Measurements from ENCODE around the gene C2CD4B. TPM values are rescaled to one million over a fixed set of nuclear protein-coding genes. Genes with fewer than 3 reads are reported as not detected.

Gene C2CD4B
- polyA plus RNA-seq, 1 donor (not counting 4 experiments of a cell fraction or from before 2014, with no cell fraction given): not detected

GRCh38 chr15:62125773-62126172 lies 39.3 kb downstream of the C2CD4B start:
- no peak for DNase-seq (ENCODE audit: low read depth, low spot score)
- Histone ChIP-seq H2AFZ (ENCODE audit: control insufficient read depth, low read length) (no peak overlapping the region), H3K9me3 (ENCODE audit: control insufficient read depth, low read depth, low read length) (no peaks in the 10 kb centered on the region), H3K9ac (ENCODE audit: control insufficient read depth, extremely low read depth, insufficient read depth, low read length) (no peak overlapping the region), H3K36me3 (ENCODE audit: control insufficient read depth in 2 of 2, extremely low read depth in 1 of 2, insufficient read depth in 2 of 2, low read length in 2 of 2) (no peaks in the 10 kb centered on the region), H3K4me2 (ENCODE audit: control insufficient read depth, extremely low read depth, insufficient read depth, low read depth, low read length) (no peak overlapping the region), H3K4me3 (ENCODE audit: control insufficient read depth in 2 of 3, extremely low read depth in 1 of 3, insufficient read depth in 2 of 3, low read depth in 1 of 3, low read length in 3 of 3) (no peak overlapping the region), H3K27ac (ENCODE audit: control insufficient read depth, insufficient read depth, low read length) (no peak overlapping the region), H4K20me1 (ENCODE audit: control insufficient read depth, extremely low read depth, insufficient read depth, low read length) (no peaks in the 10 kb centered on the region), H3K79me2 (ENCODE audit: control insufficient read depth, insufficient read depth, low read length) (no peaks in the 10 kb centered on the region), H3K4me1 (ENCODE audit: control insufficient read depth, extremely low read depth, insufficient read depth, low read length) (no peaks in the 10 kb centered on the region), H3K9me1 (ENCODE audit: control insufficient read depth, extremely low read depth, insufficient read depth, low read length) (no peaks in the 10 kb centered on the region), H3K27me3 (ENCODE audit: control insufficient read depth, extremely low read depth, insufficient read depth, low read length) (no peaks in the 10 kb centered on the region)
- FAIRE-seq: peak; percentile 29
- dilution Hi-C loops (cut with MboI; ENCODE audit: extremely low pct_ligation_motif_present, low sequenced_read_pairs): no loop called here
- TF ChIP-seq CTCF (optimal IDR thresholded peaks at IDR 0.05 in 1 of 3, IDR thresholded peaks at IDR 0.05 in 1 of 3, conservative IDR thresholded peaks at IDR 0.05 in 1 of 3; ENCODE audit: extremely low read depth in 1 of 3, insufficient read depth in 2 of 3, low read length in 3 of 3): peak; percentile 48 to 78 (median 64)
- TF ChIP-seq EZH2 (IDR thresholded peaks at IDR 0.05; ENCODE audit: low read length): no peak

GRCh38 chr15:62124973-62125303 lies 40.1 kb downstream of the C2CD4B start:
- H3K9me3 ChIP-seq (ENCODE audit: control insufficient read depth, low read depth, low read length): no peaks in the 10 kb centered on the region
- dilution Hi-C loops (cut with MboI; ENCODE audit: extremely low pct_ligation_motif_present, low sequenced_read_pairs): no loop called here
- H3K4me3 ChIP-seq (ENCODE audit: control insufficient read depth in 2 of 3, extremely low read depth in 1 of 3, insufficient read depth in 2 of 3, low read depth in 1 of 3, low read length in 3 of 3): no peak overlapping the region
- H3K4me2 ChIP-seq (ENCODE audit: control insufficient read depth, extremely low read depth, insufficient read depth, low read depth, low read length): no peak overlapping the region
- no peak overlapping the region for H3K9ac ChIP-seq (ENCODE audit: control insufficient read depth, extremely low read depth, insufficient read depth, low read length)
- H4K20me1 ChIP-seq (ENCODE audit: control insufficient read depth, extremely low read depth, insufficient read depth, low read length): no peaks in the 10 kb centered on the region
- H3K79me2 ChIP-seq (ENCODE audit: control insufficient read depth, insufficient read depth, low read length): no peaks in the 10 kb centered on the region
- no peak overlapping the region for H2AFZ ChIP-seq (ENCODE audit: control insufficient read depth, low read length)
- no peaks in the 10 kb centered on the region for H3K27me3 ChIP-seq (ENCODE audit: control insufficient read depth, extremely low read depth, insufficient read depth, low read length)
- H3K4me1 ChIP-seq (ENCODE audit: control insufficient read depth, extremely low read depth, insufficient read depth, low read length): peaks cover 1% of the 10 kb centered on the region
- H3K27ac ChIP-seq (ENCODE audit: control insufficient read depth, insufficient read depth, low read length): no peak overlapping the region
- no peaks in the 10 kb centered on the region for H3K9me1 ChIP-seq (ENCODE audit: control insufficient read depth, extremely low read depth, insufficient read depth, low read length)
- TF ChIP-seq CTCF (optimal IDR thresholded peaks at IDR 0.05 in 1 of 3, IDR thresholded peaks at IDR 0.05 in 1 of 3, conservative IDR thresholded peaks at IDR 0.05 in 1 of 3; ENCODE audit: extremely low read depth in 1 of 3, insufficient read depth in 2 of 3, low read length in 3 of 3): peak in 1 of 3 experiments; percentile 4
- no peak for TF ChIP-seq EZH2 (IDR thresholded peaks at IDR 0.05; ENCODE audit: low read length)
- FAIRE-seq: no peak
- DNase-seq (ENCODE audit: low read depth, low spot score): no peak
- H3K36me3 ChIP-seq (ENCODE audit: control insufficient read depth in 2 of 2, extremely low read depth in 1 of 2, insufficient read depth in 2 of 2, low read length in 2 of 2): no peaks in the 10 kb centered on the region
